ENCODE data around the gene PLCD3. TPM values are rescaled to one million over a fixed set of nuclear protein-coding genes. Genes with fewer than 3 reads are reported as not detected.

PLCD3 gene
- total and polyA plus RNA-seq, 2 of the 4 experiments (the other 2 are of a cell fraction) = 5.6 to 36.6 TPM

- Histone ChIP-seq H4K20me1 (ENCODE audit: insufficient read depth, low read length) (0 out of 2 replicates have a peak, but pooled peaks cover 7% of the 10 kb centered on the region), H2BK15ac (ENCODE audit: low read depth, low read length) (peak overlapping the region; percentile 54; the same call in 1 of the 3 replicates), H4K91ac (ENCODE audit: insufficient read depth, low read depth, low read length) (peak overlapping the region; percentile 51), H3K9ac (ENCODE audit: low read depth, low read length) (peak overlapping the region; percentile 76), H3K14ac (replicated peaks; ENCODE audit: low read depth, low read length) (peak overlapping the region; percentile 88), H3K4me1 (ENCODE audit: control insufficient read depth, insufficient read depth, low read length) (peaks cover 6% of the 10 kb centered on the region; the same call in 1 of the 2 replicates), H3K27me3 (ENCODE audit: control insufficient read depth, insufficient read depth, low read length) (no peaks in the 10 kb centered on the region), H3K27ac (ENCODE audit: insufficient read depth, low read length) (peak overlapping the region; percentile 75), H2AK5ac (ENCODE audit: low read depth, low read length) (peak overlapping the region; percentile 91), H2AFZ (replicated peaks; ENCODE audit: low read length, poor library complexity) (peak overlapping the region; percentile 99), H3K79me1 (ENCODE audit: low read depth in 1 of 2, low read length in 2 of 2) (peaks cover 20 to 61% of the 10 kb centered on the region in 2 experiments), H3K4ac (ENCODE audit: low read depth, low read length) (peak overlapping the region; percentile 97), H3K18ac (ENCODE audit: low read depth, low read length) (peak overlapping the region; percentile 10; the same call in 1 of the 2 replicates), H3K36me3 (ENCODE audit: control insufficient read depth, insufficient read depth, low read length) (no peaks in the 10 kb centered on the region), H4K5ac (ENCODE audit: low read depth, low read length) (peak overlapping the region; percentile 54), H3K4me3 (ENCODE audit: insufficient read depth, low read depth, low read length) (peak overlapping the region; percentile 61), H3K4me2 (ENCODE audit: low read depth, low read length) (peak overlapping the region; percentile 74), H3K56ac (ENCODE audit: extremely low read depth, insufficient read depth, low read length) (peak overlapping the region; percentile 80), H2BK5ac (ENCODE audit: low read depth, low read length, poor library complexity, severe bottlenecking) (peak overlapping the region; percentile 65), H3K9me1 (ENCODE audit: insufficient read depth, low read length) (no peaks in the 10 kb centered on the region; the same call in 1 of the 2 replicates), H2BK20ac (ENCODE audit: low read depth, low read length) (no peak overlapping the region), H3K9me3 (ENCODE audit: control insufficient read depth, insufficient read depth, low read length) (no peaks in the 10 kb centered on the region), H2AK9ac (replicated peaks; ENCODE audit: low read depth, low read length, poor library complexity) (peak overlapping the region; percentile 99), H2BK120ac (ENCODE audit: low read depth, low read length) (peak overlapping the region; percentile 76), H4K8ac (ENCODE audit: low read depth in 2 of 2, low read length in 2 of 2) (peak overlapping the region; percentile 86 to 94), H3K23ac (ENCODE audit: low read depth, low read length) (peak overlapping the region; percentile 87)
- intact Hi-C loops (cut with micrococcal nuclease) (loop anchor here (2.0 kb wide), 1 partner anchor 32 kb away; no protein-coding TSS in a partner anchor), dilution Hi-C loops (cut with HindIII; ENCODE audit: low sequenced_read_pairs, unreplicated experiment) (no loop called here), in situ Hi-C loops (cut with MboI; ENCODE audit: low sequenced_read_pairs) (no loop called here)
- ATAC-seq (ENCODE audit: low read depth) = no peak; the same call in 1 of the 2 replicates
- no peak for DNase-seq
- POLR2A ChIA-PET (ENCODE audit: unreplicated experiment) = interaction anchor here (0.6 to 1.5 kb wide), 8 partner anchors 9 to 839 kb away, joined by 4 to 19 read pairs (median 6); partner anchors contain the start of gene DCAKD
- WGBS, 2 experiments (ENCODE audit: extremely low coverage in 2 of 2, insufficient read length in 1 of 2) = 22% methylated on average over 9 of the region's 15 CpGs; no CpG with 5 or more reads in 1 of the 2 experiments
- CTCF ChIA-PET = no interaction called here
- TF ChIP-seq MXI1 (IDR thresholded peaks at IDR 0.05; ENCODE audit: borderline replicate concordance, low read depth, low read length) (peak; percentile 45; the same call in 1 of the 2 replicates), CTCF (conservative IDR thresholded peaks at IDR 0.05; ENCODE audit: low read depth, low read length) (no peak), BHLHE40 (IDR thresholded peaks at IDR 0.05; ENCODE audit: low read depth, low read length) (no peak)
- TSS peak; percentile 85 for BruUV-seq (replicated peaks)
Observed at GRCh38 chr17:45060382-45060796, 71.9 kb downstream of the PLCD3 start.

Small RNA genes within 50 kb of the gene (microRNA-seq; reads per million reads assigned to microRNA genes)
- 0 reads per million in 2 experiments for gene MIR6784 (ENCODE audit: insufficient read depth in 1 of 2, insufficient read length in 1 of 2, unreplicated experiment in 1 of 2)
- not detected for gene RF00019 (ENCODE audit: insufficient read depth, insufficient read length)

Small RNA genes within 50 kb of the gene (small RNA-seq; reads per million reads assigned to genes)
- gene MIR6784 = 0 reads per million in 5 experiments
- 0 reads per million in 5 experiments for gene RF00019

Other genes starting within 250 kb of the PLCD3 start
- gene EFTUD2, start 233.1 kb downstream of the PLCD3 start, total RNA-seq (2012; rRNA removed) = 126 and 178 TPM in 2 replicates
- gene EFTUD2, start 233.1 kb downstream of the PLCD3 start, polyA plus RNA-seq (2012; rRNA removed) = 72.5 and 74.8 TPM in 2 replicates
- gene GFAP, start 217.0 kb downstream of the PLCD3 start, total RNA-seq (2012; rRNA removed) = 0.18 TPM in 1 of 2 replicates, not detected in the other
- gene GFAP, start 217.0 kb downstream of the PLCD3 start, polyA plus RNA-seq (2012; rRNA removed) = 0.19 and 0.40 TPM in 2 replicates
- 1.3 and 2.5 TPM in 2 replicates for gene KIF18B, start 184.7 kb downstream of the PLCD3 start, total RNA-seq (2012; rRNA removed)
- gene KIF18B, start 184.7 kb downstream of the PLCD3 start, polyA plus RNA-seq (2012; rRNA removed) = 16.0 and 17.4 TPM in 2 replicates
- gene C1QL1, start 164.2 kb downstream of the PLCD3 start, total RNA-seq (2012; rRNA removed) = 0.18 and 0.28 TPM in 2 replicates
- 0.84 and 1.5 TPM in 2 replicates for gene C1QL1, start 164.2 kb downstream of the PLCD3 start, polyA plus RNA-seq (2012; rRNA removed)
- gene DCAKD, start 80.9 kb downstream of the PLCD3 start, total RNA-seq (2012; rRNA removed) = 42.5 and 47.9 TPM in 2 replicates
- gene DCAKD, start 80.9 kb downstream of the PLCD3 start, polyA plus RNA-seq (2012; rRNA removed) = 31.3 and 32.3 TPM in 2 replicates
- 57.5 and 60.6 TPM in 2 replicates for gene NMT1, start 71.2 kb downstream of the PLCD3 start, total RNA-seq (2012; rRNA removed)
- gene NMT1, start 71.2 kb downstream of the PLCD3 start, polyA plus RNA-seq (2012; rRNA removed) = 36.0 and 38.0 TPM in 2 replicates
- 1.7 and 2.3 TPM in 2 replicates for gene ACBD4, start 3.2 kb upstream of the PLCD3 start, total RNA-seq (2012; rRNA removed)
- gene ACBD4, start 3.2 kb upstream of the PLCD3 start, polyA plus RNA-seq (2012; rRNA removed) = 5.7 and 6.1 TPM in 2 replicates
- gene HEXIM1, start 16.0 kb upstream of the PLCD3 start, total RNA-seq (2012; rRNA removed) = 5.9 and 8.6 TPM in 2 replicates
- 14.5 TPM in 2 replicates for gene HEXIM1, start 16.0 kb upstream of the PLCD3 start, polyA plus RNA-seq (2012; rRNA removed)
- gene HEXIM2, start 29.4 kb upstream of the PLCD3 start, total RNA-seq (2012; rRNA removed) = 5.6 and 6.1 TPM in 2 replicates
- 4.5 TPM in 2 replicates for gene HEXIM2, start 29.4 kb upstream of the PLCD3 start, polyA plus RNA-seq (2012; rRNA removed)
- 0.36 and 0.56 TPM in 2 replicates for gene FMNL1, start 89.4 kb upstream of the PLCD3 start, total RNA-seq (2012; rRNA removed)
- 1.4 and 2.3 TPM in 2 replicates for gene FMNL1, start 89.4 kb upstream of the PLCD3 start, polyA plus RNA-seq (2012; rRNA removed)
- gene SPATA32, start 129.6 kb upstream of the PLCD3 start, total RNA-seq (2012; rRNA removed) = under 0.01 and 0.18 TPM in 2 replicates
- not detected in 2 replicates for gene SPATA32, start 129.6 kb upstream of the PLCD3 start, polyA plus RNA-seq (2012; rRNA removed)
- 3.6 and 4.1 TPM in 2 replicates for gene MAP3K14, start 184.5 kb upstream of the PLCD3 start, total RNA-seq (2012; rRNA removed)
- 19.9 and 21.7 TPM in 2 replicates for gene MAP3K14, start 184.5 kb upstream of the PLCD3 start, polyA plus RNA-seq (2012; rRNA removed)